HL-60 (cell line): ENCODE results near the gene TPO.

Experiments used
- DNase-seq, 2 experiments: peaks; one replicate each; pipeline ENCODE4 v3.0.0-alpha.2; 2010 to 2020; ENCODE audit warnings: low read depth in 1 of 2, low spot score in 1 of 2
- H3K27ac ChIP-seq: fragments of 250-450 bp; sonication (Bioruptor Pico); replicated peaks from 2 replicates; pipeline ENCODE4 v1.5.1; 2020; ENCODE audit warnings: mild to moderate bottlenecking, moderate library complexity
- H3K27me3 ChIP-seq: fragments of 250-450 bp; sonication (Bioruptor Pico); 2 replicates; pipeline ENCODE4 v1.5.1; 2021; ENCODE audit warnings: mild to moderate bottlenecking, moderate library complexity; ENCODE audit not compliant: insufficient read depth, poor library complexity, severe bottlenecking
- H3K4me3 ChIP-seq: replicated peaks from 2 replicates; pipeline ENCODE4 v1.5.1; 2011; ENCODE audit warnings: mild to moderate bottlenecking, control low read depth, low read length; ENCODE audit not compliant: insufficient read depth
- CTCF ChIP-seq: IDR thresholded peaks from one replicate; pipeline ENCODE4 v1.5.1; 2011; ENCODE audit warnings: low read length, control low read depth, inconsistent platforms; ENCODE audit not compliant: insufficient read depth
- GABPA ChIP-seq: IDR thresholded peaks from 2 replicates; pipeline ENCODE4 v1.6.1; 2012; ENCODE audit warnings: low read depth
- POLR2AphosphoS5 ChIP-seq: IDR thresholded peaks from 2 replicates; pipeline ENCODE4 v1.6.1; 2012; ENCODE audit warnings: low read depth
- REST ChIP-seq: IDR thresholded peaks from 2 replicates; pipeline ENCODE4 v1.6.1; 2012; ENCODE audit warnings: low read depth; ENCODE audit not compliant: insufficient replicate concordance
- SPI1 ChIP-seq: IDR thresholded peaks from 2 replicates; pipeline ENCODE4 v1.6.1; 2012; ENCODE audit warnings: low read depth, mild to moderate bottlenecking, borderline replicate concordance

The TPO gene

GRCh38 chr2:1494257-1494656 is 81.0 kb downstream of the TPO start:
- TF ChIP-seq REST (no peak), POLR2AphosphoS5 (no peak), SPI1 (no peak), GABPA (no peak)
- no peaks in the 10 kb centered on the region for H3K27me3 ChIP-seq
- no peak overlapping the region for H3K27ac ChIP-seq

GRCh38 chr2:1494906-1495305 is 81.6 kb downstream of the TPO start:
- no peaks in the 10 kb centered on the region for H3K27me3 ChIP-seq
- H3K4me3 ChIP-seq, result no peak overlapping the region
- H3K27ac ChIP-seq, result no peak overlapping the region
- TF ChIP-seq SPI1, result no peak
- no peak for TF ChIP-seq GABPA
- DNase-seq, result no peak

More at GRCh38 chr2:1494257-1494656, 81.0 kb downstream of the TPO start:
- no peak overlapping the region for H3K4me3 ChIP-seq
- DNase-seq, result no peak

GRCh38 chr2:1495676-1496358 is 82.6 kb downstream of the TPO start:
- DNase-seq, result no peak
- no peaks in the 10 kb centered on the region for H3K27me3 ChIP-seq
- TF ChIP-seq GABPA (no peak), SPI1 (no peak), CTCF (no peak), POLR2AphosphoS5 (no peak), REST (no peak)
- H3K4me3 ChIP-seq, result no peak overlapping the region
- H3K27ac ChIP-seq, result no peak overlapping the region

- H3K27me3 ChIP-seq, result no peaks in the 10 kb centered on the region
- H3K27ac ChIP-seq, result no peak overlapping the region
- no peak for TF ChIP-seq CTCF
- TF ChIP-seq POLR2AphosphoS5, result no peak
- TF ChIP-seq REST, result no peak
- TF ChIP-seq SPI1, result no peak
- TF ChIP-seq GABPA, result no peak
- no peak for DNase-seq
- no peak overlapping the region for H3K4me3 ChIP-seq
These were observed 83.1 kb downstream of the TPO start for GRCh38 chr2:1496359-1496821.
